ENCODE measurements around the gene KCNAB2.

The KCNAB2 gene

DNA sequence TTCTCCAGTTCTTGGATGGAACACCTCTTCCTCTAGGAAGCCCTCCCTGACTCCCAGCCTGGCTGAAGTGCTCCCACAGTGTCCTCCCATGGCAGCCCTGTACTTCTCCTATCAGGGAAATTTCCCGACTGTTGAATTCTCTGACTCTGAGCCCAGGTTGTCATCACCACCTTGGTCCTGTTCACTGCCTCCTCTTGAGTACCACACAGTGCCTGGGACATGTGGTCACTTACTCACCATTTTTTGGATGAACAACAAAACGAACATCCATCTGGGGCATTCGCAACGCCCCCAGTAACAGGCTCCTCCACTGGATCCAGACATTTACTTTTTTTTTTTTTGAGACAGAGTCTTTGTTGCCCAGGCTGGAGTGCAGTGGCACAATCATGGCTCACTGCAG lies 97.0 kb downstream of the KCNAB2 start:
- Histone ChIP-seq H3K4me3 (ENCODE audit: low read length, poor library complexity, severe bottlenecking) (no peak overlapping the region), H3F3A (ENCODE audit: low read depth) (no peaks in the 10 kb centered on the region), H3K9me2 (replicated peaks; ENCODE audit: low read depth, low read length) (no peaks in the 10 kb centered on the region), H2AFZ (ENCODE audit: low read length) (no peak overlapping the region), H3K4me1 (ENCODE audit: insufficient read depth, low read length, poor library complexity, severe bottlenecking) (no peaks in the 10 kb centered on the region), H3K9me3 (ENCODE audit: insufficient read depth, low read depth, low read length) (no peaks in the 10 kb centered on the region), H3K4me2 (ENCODE audit: low read depth, low read length, poor library complexity, severe bottlenecking) (no peak overlapping the region), H3K79me2 (ENCODE audit: insufficient read depth, low read length) (no peaks in the 10 kb centered on the region), H3K9ac (ENCODE audit: low read depth, low read length, poor library complexity, severe bottlenecking) (no peak overlapping the region), H3K27me3 (ENCODE audit: insufficient read depth, low read length, poor library complexity, severe bottlenecking) (no peaks in the 10 kb centered on the region), H4K20me1 (ENCODE audit: insufficient read depth, low read length, poor library complexity, severe bottlenecking) (no peaks in the 10 kb centered on the region), H3K36me3 (ENCODE audit: insufficient read depth, low read length) (no peaks in the 10 kb centered on the region)
- TF ChIP-seq EZH2phosphoT487 (IDR thresholded peaks at IDR 0.05; ENCODE audit: borderline replicate concordance): no peak
- TF ChIP-seq, protein P1, sequence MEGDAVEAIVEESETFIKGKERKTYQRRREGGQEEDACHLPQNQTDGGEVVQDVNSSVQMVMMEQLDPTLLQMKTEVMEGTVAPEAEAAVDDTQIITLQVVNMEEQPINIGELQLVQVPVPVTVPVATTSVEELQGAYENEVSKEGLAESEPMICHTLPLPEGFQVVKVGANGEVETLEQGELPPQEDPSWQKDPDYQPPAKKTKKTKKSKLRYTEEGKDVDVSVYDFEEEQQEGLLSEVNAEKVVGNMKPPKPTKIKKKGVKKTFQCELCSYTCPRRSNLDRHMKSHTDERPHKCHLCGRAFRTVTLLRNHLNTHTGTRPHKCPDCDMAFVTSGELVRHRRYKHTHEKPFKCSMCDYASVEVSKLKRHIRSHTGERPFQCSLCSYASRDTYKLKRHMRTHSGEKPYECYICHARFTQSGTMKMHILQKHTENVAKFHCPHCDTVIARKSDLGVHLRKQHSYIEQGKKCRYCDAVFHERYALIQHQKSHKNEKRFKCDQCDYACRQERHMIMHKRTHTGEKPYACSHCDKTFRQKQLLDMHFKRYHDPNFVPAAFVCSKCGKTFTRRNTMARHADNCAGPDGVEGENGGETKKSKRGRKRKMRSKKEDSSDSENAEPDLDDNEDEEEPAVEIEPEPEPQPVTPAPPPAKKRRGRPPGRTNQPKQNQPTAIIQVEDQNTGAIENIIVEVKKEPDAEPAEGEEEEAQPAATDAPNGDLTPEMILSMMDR (conservative IDR thresholded peaks at IDR 0.05; ENCODE audit: low read length): no peak

DNA sequence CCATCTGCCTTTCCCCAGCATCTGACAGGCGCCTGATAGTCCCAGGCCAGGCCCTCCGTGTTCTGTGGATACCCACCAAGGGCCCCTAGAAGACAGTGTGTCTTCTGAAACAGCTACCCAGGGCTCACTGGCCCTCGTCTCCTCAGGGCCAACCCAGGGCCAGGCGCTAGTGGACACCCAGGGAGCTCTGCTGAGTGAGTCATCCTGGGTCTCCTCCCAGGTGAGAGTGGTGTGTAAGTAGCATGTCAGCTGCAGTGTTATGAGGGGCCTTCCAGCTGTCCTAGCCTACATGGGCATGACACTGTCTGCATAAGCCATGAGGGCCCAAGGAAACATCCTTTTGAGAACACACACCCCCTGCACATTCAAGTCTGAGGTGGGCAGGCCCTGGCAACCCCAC lies 97.7 kb downstream of the KCNAB2 start:
- Histone ChIP-seq H3F3A (ENCODE audit: low read depth) (no peaks in the 10 kb centered on the region), H3K79me2 (ENCODE audit: insufficient read depth, low read length) (no peaks in the 10 kb centered on the region), H4K20me1 (ENCODE audit: insufficient read depth, low read length, poor library complexity, severe bottlenecking) (no peaks in the 10 kb centered on the region), H2AFZ (ENCODE audit: low read length) (no peak overlapping the region), H3K4me3 (ENCODE audit: low read length, poor library complexity, severe bottlenecking) (no peak overlapping the region), H3K36me3 (ENCODE audit: insufficient read depth, low read length) (no peaks in the 10 kb centered on the region), H3K9me2 (replicated peaks; ENCODE audit: low read depth, low read length) (no peaks in the 10 kb centered on the region), H3K9ac (ENCODE audit: low read depth, low read length, poor library complexity, severe bottlenecking) (no peak overlapping the region), H3K4me1 (ENCODE audit: insufficient read depth, low read length, poor library complexity, severe bottlenecking) (no peaks in the 10 kb centered on the region), H3K27me3 (ENCODE audit: insufficient read depth, low read length, poor library complexity, severe bottlenecking) (no peaks in the 10 kb centered on the region), H3K9me3 (ENCODE audit: insufficient read depth, low read depth, low read length) (no peaks in the 10 kb centered on the region), H3K4me2 (ENCODE audit: low read depth, low read length, poor library complexity, severe bottlenecking) (no peak overlapping the region)
- TF ChIP-seq, protein P1 (conservative IDR thresholded peaks at IDR 0.05; ENCODE audit: low read length): no peak
- TF ChIP-seq EZH2phosphoT487 (IDR thresholded peaks at IDR 0.05; ENCODE audit: borderline replicate concordance): no peak

DNA sequence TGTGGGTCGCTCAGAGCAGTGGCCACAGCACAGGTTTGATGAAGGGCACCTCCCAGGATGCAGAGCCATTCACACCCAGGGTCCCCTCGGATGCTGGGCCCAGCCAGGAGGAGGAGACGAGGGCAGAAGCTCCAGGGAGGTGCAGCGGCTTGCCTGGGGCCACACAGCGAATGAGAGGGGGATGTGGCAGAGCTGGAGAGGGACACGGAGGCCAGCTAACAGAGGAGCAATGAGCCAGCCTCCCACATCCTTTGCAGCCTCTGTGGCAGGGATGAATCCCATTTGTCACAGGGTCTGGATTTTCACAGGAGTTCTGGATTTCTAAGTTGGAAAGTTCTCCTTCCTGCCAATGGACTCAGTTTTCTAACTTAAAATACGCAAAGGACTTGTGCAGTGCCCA lies 98.5 kb downstream of the KCNAB2 start:
- H3K36me3 ChIP-seq (ENCODE audit: insufficient read depth, low read length): no peaks in the 10 kb centered on the region
- TF ChIP-seq, protein P1 (conservative IDR thresholded peaks at IDR 0.05; ENCODE audit: low read length): no peak
- no peak for TF ChIP-seq EZH2phosphoT487 (IDR thresholded peaks at IDR 0.05; ENCODE audit: borderline replicate concordance)
- no peaks in the 10 kb centered on the region for H3K9me2 ChIP-seq (replicated peaks; ENCODE audit: low read depth, low read length)
- no peaks in the 10 kb centered on the region for H3K9me3 ChIP-seq (ENCODE audit: insufficient read depth, low read depth, low read length)
- H3K4me1 ChIP-seq (ENCODE audit: insufficient read depth, low read length, poor library complexity, severe bottlenecking): no peaks in the 10 kb centered on the region
- no peaks in the 10 kb centered on the region for H3K79me2 ChIP-seq (ENCODE audit: insufficient read depth, low read length)
- no peaks in the 10 kb centered on the region for H3F3A ChIP-seq (ENCODE audit: low read depth)
- H2AFZ ChIP-seq (ENCODE audit: low read length): no peak overlapping the region
- H4K20me1 ChIP-seq (ENCODE audit: insufficient read depth, low read length, poor library complexity, severe bottlenecking): no peaks in the 10 kb centered on the region
- H3K9ac ChIP-seq (ENCODE audit: low read depth, low read length, poor library complexity, severe bottlenecking): no peak overlapping the region
- no peaks in the 10 kb centered on the region for H3K27me3 ChIP-seq (ENCODE audit: insufficient read depth, low read length, poor library complexity, severe bottlenecking)
- H3K4me3 ChIP-seq (ENCODE audit: low read length, poor library complexity, severe bottlenecking): no peak overlapping the region
- no peak overlapping the region for H3K4me2 ChIP-seq (ENCODE audit: low read depth, low read length, poor library complexity, severe bottlenecking)
